Measurements from ENCODE around the gene CCDC106. TPM values are rescaled to one million over a fixed set of nuclear protein-coding genes. Genes with fewer than 3 reads are reported as not detected.

Gene CCDC106
- total and polyA plus RNA-seq, 2 donors from 2014 or later, result 22.7 to 51.9 TPM

DNA sequence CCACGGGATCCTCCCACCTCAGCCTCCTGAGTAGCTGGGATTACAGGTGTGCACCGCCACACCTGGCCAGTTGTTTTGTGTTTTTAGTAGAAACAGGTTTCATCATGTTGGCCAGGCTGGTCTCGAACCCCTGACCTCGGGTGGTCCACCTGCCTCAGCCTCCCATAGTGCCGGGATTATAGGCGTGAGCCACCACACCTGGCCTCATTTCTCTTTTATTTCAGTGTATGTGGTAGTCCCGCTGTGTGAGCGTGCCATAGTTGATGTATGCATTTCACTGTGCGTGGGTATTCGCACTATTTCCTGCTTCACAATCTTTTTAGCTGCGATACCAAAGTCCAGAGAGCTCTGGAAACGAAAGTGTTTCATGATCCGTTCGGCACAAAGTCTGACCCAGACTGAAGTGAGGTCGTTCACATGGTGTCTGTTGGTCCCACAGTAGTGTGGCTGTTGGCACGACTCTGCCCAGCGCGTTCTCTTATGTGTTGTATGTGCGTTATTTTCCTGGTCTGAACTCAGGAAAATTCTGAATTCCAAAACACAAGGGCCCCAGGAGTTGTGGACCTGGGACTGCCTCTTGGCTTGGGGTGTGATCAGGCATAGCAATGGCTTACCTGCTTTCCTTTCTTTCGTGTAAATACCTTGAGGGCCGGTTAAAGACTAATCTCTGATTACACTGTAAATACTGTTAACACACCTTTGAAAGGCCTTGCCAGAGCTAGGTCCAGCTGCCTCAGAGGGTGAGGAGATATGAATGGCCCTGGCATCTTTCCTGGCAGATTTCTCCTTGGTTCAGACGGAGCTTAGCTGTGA, 35.6 kb downstream of the CCDC106 start:
- no peaks in the 10 kb centered on the region for H3K27me3 ChIP-seq (ENCODE audit: control insufficient read depth, insufficient read depth, low read length)
- peaks cover 0 to 74% (median 57%) of the 10 kb centered on the region in 3 donors for H3K4me1 ChIP-seq (ENCODE audit: control insufficient read depth in 2 of 3, insufficient read depth in 2 of 3, low read depth in 1 of 3, low read length in 3 of 3)
- peak overlapping the region; percentile 87 to 89 for H3K27ac ChIP-seq (ENCODE audit: low read depth in 2 of 2, low read length in 2 of 2)
- TF ChIP-seq CTCF (IDR thresholded peaks at IDR 0.05; ENCODE audit: borderline replicate concordance, extremely low read depth, insufficient read depth), result no peak
- H3K9me3 ChIP-seq (ENCODE audit: control insufficient read depth in 2 of 3, insufficient read depth in 1 of 3, low read length in 3 of 3), result no peaks in the 10 kb centered on the region
- peak overlapping the region; percentile 12 to 47 (median 21) for H3K4me3 ChIP-seq (ENCODE audit: low read length in 3 of 3)
- peak overlapping the region in 2 of 3 donors; percentile 2 to 38 for H3K9ac ChIP-seq (ENCODE audit: low read length in 3 of 3)
- DNase-seq (peak in 4 of 5 donors; percentile 39 to 85 (median 78)), FAIRE-seq (no peak)
- intact Hi-C loops (cut with DNase I), result no loop called here
- peaks cover under 1 to 28% (median 19%) of the 10 kb centered on the region in 3 donors for H3K36me3 ChIP-seq (ENCODE audit: control insufficient read depth in 2 of 3, insufficient read depth in 3 of 3, low read length in 3 of 3)

DNA sequence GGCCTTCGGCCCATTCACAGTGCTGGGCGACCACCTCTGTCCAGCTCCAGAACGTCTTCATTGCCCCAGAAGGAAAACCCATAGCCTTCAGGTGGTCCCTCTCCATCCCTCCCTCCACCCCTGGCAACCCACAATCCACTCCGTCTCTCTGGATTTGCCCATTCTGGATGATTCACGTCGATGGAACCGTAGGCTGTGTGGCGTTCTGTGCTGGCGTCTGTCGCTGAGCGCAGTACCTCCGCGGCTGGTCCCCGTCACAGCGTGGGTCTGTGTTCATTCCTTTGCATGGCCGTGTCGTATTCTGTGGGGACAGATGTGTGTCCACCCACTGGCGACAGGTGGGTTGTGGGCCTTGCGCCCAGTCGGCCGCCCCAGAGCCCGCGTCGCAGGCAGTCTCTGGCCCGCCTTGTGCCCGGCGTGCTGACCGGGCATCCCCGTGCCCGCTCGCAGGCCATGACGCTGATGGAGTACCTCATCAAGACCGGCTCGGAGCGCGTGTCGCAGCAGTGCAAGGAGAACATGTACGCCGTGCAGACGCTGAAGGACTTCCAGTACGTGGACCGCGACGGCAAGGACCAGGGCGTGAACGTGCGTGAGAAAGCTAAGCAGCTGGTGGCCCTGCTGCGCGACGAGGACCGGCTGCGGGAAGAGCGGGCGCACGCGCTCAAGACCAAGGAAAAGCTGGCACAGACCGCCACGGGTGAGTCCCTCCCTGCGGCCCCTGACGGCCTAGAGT, 37.1 kb downstream of the CCDC106 start:
- Histone ChIP-seq H3K27ac (ENCODE audit: low read depth in 2 of 2, low read length in 2 of 2) (peak overlapping the region in 1 of 2 donors; percentile 41), H3K9me3 (ENCODE audit: control insufficient read depth in 2 of 3, insufficient read depth in 1 of 3, low read length in 3 of 3) (no peaks in the 10 kb centered on the region), H3K36me3 (ENCODE audit: control insufficient read depth in 2 of 3, insufficient read depth in 3 of 3, low read length in 3 of 3) (peaks cover 0 to 25% (median 20%) of the 10 kb centered on the region in 3 donors), H3K9ac (ENCODE audit: low read length in 3 of 3) (peak overlapping the region in 1 of 3 donors; percentile 12), H3K27me3 (ENCODE audit: control insufficient read depth, insufficient read depth, low read length) (no peaks in the 10 kb centered on the region), H3K4me3 (ENCODE audit: low read length in 3 of 3) (no peak overlapping the region), H3K4me1 (ENCODE audit: control insufficient read depth in 2 of 3, insufficient read depth in 2 of 3, low read depth in 1 of 3, low read length in 3 of 3) (peaks cover 0 to 76% (median 60%) of the 10 kb centered on the region in 3 donors)
- DNase-seq (peak in 1 of 5 donors; percentile 81), FAIRE-seq (no peak)
- intact Hi-C loops (cut with DNase I), result no loop called here
- no peak for TF ChIP-seq CTCF (IDR thresholded peaks at IDR 0.05; ENCODE audit: borderline replicate concordance, extremely low read depth, insufficient read depth)

- no peak overlapping the region for H3K9ac ChIP-seq (ENCODE audit: low read length in 3 of 3)
- peaks cover 0 to 26% (median 20%) of the 10 kb centered on the region in 3 donors for H3K36me3 ChIP-seq (ENCODE audit: control insufficient read depth in 2 of 3, insufficient read depth in 3 of 3, low read length in 3 of 3)
- FAIRE-seq, result no peak
- peak in 1 of 5 donors; percentile 51 for DNase-seq
- TF ChIP-seq CTCF (IDR thresholded peaks at IDR 0.05; ENCODE audit: borderline replicate concordance, extremely low read depth, insufficient read depth), result no peak
- H3K4me1 ChIP-seq (ENCODE audit: control insufficient read depth in 2 of 3, insufficient read depth in 2 of 3, low read depth in 1 of 3, low read length in 3 of 3), result peaks cover 0 to 75% (median 54%) of the 10 kb centered on the region in 3 donors
- no peaks in the 10 kb centered on the region for H3K27me3 ChIP-seq (ENCODE audit: control insufficient read depth, insufficient read depth, low read length)
- intact Hi-C loops (cut with DNase I), result no loop called here
- H3K9me3 ChIP-seq (ENCODE audit: control insufficient read depth in 2 of 3, insufficient read depth in 1 of 3, low read length in 3 of 3), result no peaks in the 10 kb centered on the region
- no peak overlapping the region for H3K4me3 ChIP-seq (ENCODE audit: low read length in 3 of 3)
- H3K27ac ChIP-seq (ENCODE audit: low read depth in 2 of 2, low read length in 2 of 2), result peak overlapping the region in 1 of 2 donors; percentile 37
Observed at GRCh38 chr19:55685776-55686175, 37.8 kb downstream of the CCDC106 start.
